ENCODE data around the gene SCART1. TPM values are rescaled to one million over a fixed set of nuclear protein-coding genes. Genes with fewer than 3 reads are reported as not detected.

The SCART1 gene
- total RNA-seq, 1 donor from 2014 or later, result 4.8 TPM

GRCh38 chr10:133458021-133458709 lies 4.4 kb downstream of the SCART1 start:
- Histone ChIP-seq H3K4me1 (no peaks in the 10 kb centered on the region), H3K36me3 (peaks cover 0 to 4% of the 10 kb centered on the region in 2 donors), H3K4me3 (no peak overlapping the region), H3K27me3 (no peaks in the 10 kb centered on the region), H3K9me3 (no peaks in the 10 kb centered on the region), H3K27ac (no peak overlapping the region)
- TF ChIP-seq CTCF (IDR thresholded peaks at IDR 0.05), result no peak
- intact Hi-C loops (cut with DNase I), result no loop called here
- DNase-seq (ENCODE audit: low spot score in 2 of 2), result no peak

GRCh38 chr10:133458710-133459453 lies 5.1 kb downstream of the SCART1 start:
- H3K4me3 ChIP-seq, result no peak overlapping the region
- H3K27me3 ChIP-seq, result no peaks in the 10 kb centered on the region
- peak in 1 of 2 donors; percentile 57 for DNase-seq (ENCODE audit: low spot score in 2 of 2)
- H3K27ac ChIP-seq, result no peak overlapping the region
- H3K9me3 ChIP-seq, result no peaks in the 10 kb centered on the region
- intact Hi-C loops (cut with DNase I), result no loop called here
- no peaks in the 10 kb centered on the region for H3K4me1 ChIP-seq
- H3K36me3 ChIP-seq, result peaks cover 0 to 4% of the 10 kb centered on the region in 2 donors
- TF ChIP-seq CTCF (IDR thresholded peaks at IDR 0.05), result no peak

GRCh38 chr10:133459454-133460207 lies 5.9 kb downstream of the SCART1 start:
- H3K4me3 ChIP-seq, result no peak overlapping the region
- intact Hi-C loops (cut with DNase I), result no loop called here
- TF ChIP-seq CTCF (IDR thresholded peaks at IDR 0.05), result no peak
- peak in 1 of 2 donors; percentile 58 for DNase-seq (ENCODE audit: low spot score in 2 of 2)
- H3K36me3 ChIP-seq, result peaks cover 0 to 4% of the 10 kb centered on the region in 2 donors
- no peak overlapping the region for H3K27ac ChIP-seq
- no peaks in the 10 kb centered on the region for H3K9me3 ChIP-seq
- H3K27me3 ChIP-seq, result no peaks in the 10 kb centered on the region
- no peaks in the 10 kb centered on the region for H3K4me1 ChIP-seq

GRCh38 chr10:133460208-133460769 lies 6.5 kb downstream of the SCART1 start:
- no peak for DNase-seq (ENCODE audit: low spot score in 2 of 2)
- no peaks in the 10 kb centered on the region for H3K4me1 ChIP-seq

More at GRCh38 chr10:133460208-133460769, 6.5 kb downstream of the SCART1 start:
- H3K27me3 ChIP-seq, result no peaks in the 10 kb centered on the region
- H3K27ac ChIP-seq, result no peak overlapping the region
- no peak overlapping the region for H3K4me3 ChIP-seq
- intact Hi-C loops (cut with DNase I), result no loop called here
- no peaks in the 10 kb centered on the region for H3K9me3 ChIP-seq
- peaks cover 0 to 4% of the 10 kb centered on the region in 2 donors for H3K36me3 ChIP-seq
- TF ChIP-seq CTCF (IDR thresholded peaks at IDR 0.05), result no peak
